Psoas muscle (tissue), 8 donors: ENCODE data around the gene LMO4. TPM values are rescaled to one million over a fixed set of nuclear protein-coding genes. Genes with fewer than 3 reads are reported as not detected.

Experiments used
- ATAC-seq, 4 donors: fragments of 200-7000 bp; cut with Tn5 transposase; one replicate each; pipeline ENCODE4 v1.9.1; 2020; ENCODE audit warnings: moderate library complexity in 3 of 4, mild to moderate bottlenecking in 2 of 4
- DNase-seq, 2 donors: peaks; one replicate each; pipeline ENCODE4 v3.0.0-alpha.2; 2020
- H3K27ac ChIP-seq: fragments of 200-600 bp; one replicate; pipeline ENCODE4 v1.8.0; 2022
- H3K27me3 ChIP-seq, 3 donors: fragments of 200-600 bp in 1 of 3; one replicate each; pipeline versions ENCODE4 v1.6.1 to v1.8.0; 2013 to 2022; ENCODE audit warnings: low read length in 2 of 3, mild to moderate bottlenecking in 2 of 3, moderate library complexity in 1 of 3; ENCODE audit not compliant: insufficient read depth in 3 of 3
- H3K36me3 ChIP-seq, 2 donors: fragments of 200-600 bp in 1 of 2; one replicate each; pipeline versions ENCODE4 v1.6.1 to v1.8.0; 2013 to 2022; ENCODE audit warnings: low read depth in 1 of 2, mild to moderate bottlenecking in 1 of 2, moderate library complexity in 1 of 2; ENCODE audit not compliant: insufficient read depth in 1 of 2
- H3K4me1 ChIP-seq: fragments of 200-600 bp; one replicate; pipeline ENCODE4 v1.8.0; 2022
- H3K4me3 ChIP-seq: fragments of 200-600 bp; one replicate; pipeline ENCODE4 v1.8.0; 2022; ENCODE audit warnings: mild to moderate bottlenecking
- H3K9me3 ChIP-seq: fragments of 200-600 bp; one replicate; pipeline ENCODE4 v1.8.0; 2022
- WGBS, 3 donors: extraction: QIAGEN DNeasy Blood & Tissue Kit; methylation state at CpG; one replicate each; pipeline versions ENCODE4 v1.1.6 to v1.1.7; 2013; 5-methylcytosine and 5-hydroxymethylcytosine counted together
- intact Hi-C, 2 donors: fragments of 100-400 bp; cut with DNase I; formaldehyde crosslinking; loops; one replicate each; pipeline versions ENCODE4 v1.11.0 to v1.14.2; 2022
- polyA plus RNA-seq, 3 donors: library from polyadenylated mRNA; stranded (reverse); fragments of 200-250 nt; gene quantifications; one replicate each; pipeline ENCODE4 v1.2.3, GENCODE V29; 2013
- total RNA-seq, 4 donors: library from RNA; stranded (reverse); fragmentation: NEBNext Ultra II Directional in 2 of 4; extraction: Animal tissue kit (Norgen Biotek cat#: 25700) in 2 of 4; gene quantifications; one replicate each; pipeline versions ENCODE4 v1.2.1 to v1.2.4, GENCODE V29; 2021 to 2023
- TF ChIP-seq, protein P1 (sequence below): fragments of 200-600 bp; IDR thresholded peaks from one replicate; pipeline ENCODE4 v1.8.0; 2022; ENCODE audit warnings: antibody characterized with exemption
- donor health status: healthy with polysubstance abuse.
- donor health status: DM: no; HTN: no; CAD: no; lungs with moderate emphysema.
- donor health status: Bipolar disorder and iron deficiency.
- donor health status: healthy.
- donor health status: DM: yes; HTN: yes; CAD: no.
- donor health status: DM: no; HTN: no; CAD: no.
- donor health status: DM: no; HTN: no; CAD: no.
- donor health status: DM: yes; HTN: yes; CAD: no.

LMO4 gene
- total and polyA plus RNA-seq, 7 donors: 19.8 to 75.9 (median 30.8) TPM

DNA sequence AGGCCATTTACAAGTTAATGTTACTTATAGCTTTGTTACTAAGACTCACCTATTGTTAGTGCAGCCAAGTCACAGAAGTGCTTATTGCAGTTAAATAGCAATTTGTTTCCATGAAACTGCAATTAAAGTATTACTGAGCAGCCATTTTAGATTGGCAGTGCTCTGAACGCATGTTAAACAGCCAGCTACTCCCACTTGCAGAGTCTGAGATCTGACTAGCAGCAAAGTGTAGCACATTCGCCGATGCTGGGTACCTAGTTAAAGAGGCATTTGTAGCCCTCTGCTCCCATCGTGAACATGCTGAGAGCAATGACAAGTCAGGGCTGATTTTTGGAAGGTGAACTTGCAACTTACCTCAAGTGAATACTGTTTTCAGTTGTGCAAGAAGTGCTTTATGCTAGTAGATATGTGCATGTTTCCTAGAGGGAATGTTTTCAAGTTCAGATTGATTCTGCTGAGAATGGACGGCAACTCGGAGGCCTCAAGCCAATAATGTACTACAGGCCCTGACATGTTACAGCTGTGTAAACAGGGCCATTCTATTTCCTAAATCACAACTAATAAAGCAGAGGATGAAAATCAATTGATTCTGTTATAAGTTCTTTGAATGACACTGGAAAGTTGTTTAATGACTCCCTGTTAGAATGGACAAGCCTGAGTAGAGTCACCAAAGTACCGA lies 19.8 kb downstream of the LMO4 start:
- DNase-seq (no peak), ATAC-seq (no peak)
- no peaks in the 10 kb centered on the region for H3K9me3 ChIP-seq
- no peaks in the 10 kb centered on the region for H3K27me3 ChIP-seq
- WGBS, 3 donors: 76 to 85% (median 79%) methylated on average over 7 of the region's 7 CpGs
- no peaks in the 10 kb centered on the region for H3K4me1 ChIP-seq
- no peak overlapping the region for H3K27ac ChIP-seq
- H3K4me3 ChIP-seq: no peak overlapping the region
- TF ChIP-seq, protein P1, sequence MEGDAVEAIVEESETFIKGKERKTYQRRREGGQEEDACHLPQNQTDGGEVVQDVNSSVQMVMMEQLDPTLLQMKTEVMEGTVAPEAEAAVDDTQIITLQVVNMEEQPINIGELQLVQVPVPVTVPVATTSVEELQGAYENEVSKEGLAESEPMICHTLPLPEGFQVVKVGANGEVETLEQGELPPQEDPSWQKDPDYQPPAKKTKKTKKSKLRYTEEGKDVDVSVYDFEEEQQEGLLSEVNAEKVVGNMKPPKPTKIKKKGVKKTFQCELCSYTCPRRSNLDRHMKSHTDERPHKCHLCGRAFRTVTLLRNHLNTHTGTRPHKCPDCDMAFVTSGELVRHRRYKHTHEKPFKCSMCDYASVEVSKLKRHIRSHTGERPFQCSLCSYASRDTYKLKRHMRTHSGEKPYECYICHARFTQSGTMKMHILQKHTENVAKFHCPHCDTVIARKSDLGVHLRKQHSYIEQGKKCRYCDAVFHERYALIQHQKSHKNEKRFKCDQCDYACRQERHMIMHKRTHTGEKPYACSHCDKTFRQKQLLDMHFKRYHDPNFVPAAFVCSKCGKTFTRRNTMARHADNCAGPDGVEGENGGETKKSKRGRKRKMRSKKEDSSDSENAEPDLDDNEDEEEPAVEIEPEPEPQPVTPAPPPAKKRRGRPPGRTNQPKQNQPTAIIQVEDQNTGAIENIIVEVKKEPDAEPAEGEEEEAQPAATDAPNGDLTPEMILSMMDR: no peak
- peaks cover 2 to 35% of the 10 kb centered on the region in 2 donors for H3K36me3 ChIP-seq
- intact Hi-C loops: no loop called here

DNA sequence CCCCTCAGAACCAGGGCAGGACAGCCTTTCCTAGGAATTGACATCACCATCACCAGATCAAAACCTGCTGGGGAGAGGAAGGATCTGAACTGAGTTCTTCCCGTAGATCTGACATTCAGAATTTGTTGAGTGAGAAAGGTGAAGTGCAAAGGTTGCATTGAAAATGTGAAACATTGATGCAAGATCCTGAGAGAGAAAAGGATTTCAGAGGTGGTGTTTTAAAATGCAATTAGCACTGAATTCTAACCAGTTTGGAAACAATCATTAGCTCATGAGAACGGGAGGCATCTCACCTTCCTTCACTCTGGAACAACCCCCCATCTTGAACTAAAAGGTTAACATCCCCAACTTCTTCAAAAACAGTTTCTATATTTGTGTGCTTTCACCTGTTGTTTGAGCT lies 20.4 kb downstream of the LMO4 start:
- Histone ChIP-seq H3K4me3 (no peak overlapping the region), H3K27me3 (no peaks in the 10 kb centered on the region), H3K36me3 (peaks cover 2 to 30% of the 10 kb centered on the region in 2 donors), H3K9me3 (no peaks in the 10 kb centered on the region), H3K4me1 (no peaks in the 10 kb centered on the region), H3K27ac (no peak overlapping the region)
- 78 to 87% (median 81%) methylated on average over 2 of the region's 2 CpGs for WGBS, 3 donors
- TF ChIP-seq, protein P1: no peak
- DNase-seq: no peak
- intact Hi-C loops: no loop called here
- no peak for ATAC-seq

DNA sequence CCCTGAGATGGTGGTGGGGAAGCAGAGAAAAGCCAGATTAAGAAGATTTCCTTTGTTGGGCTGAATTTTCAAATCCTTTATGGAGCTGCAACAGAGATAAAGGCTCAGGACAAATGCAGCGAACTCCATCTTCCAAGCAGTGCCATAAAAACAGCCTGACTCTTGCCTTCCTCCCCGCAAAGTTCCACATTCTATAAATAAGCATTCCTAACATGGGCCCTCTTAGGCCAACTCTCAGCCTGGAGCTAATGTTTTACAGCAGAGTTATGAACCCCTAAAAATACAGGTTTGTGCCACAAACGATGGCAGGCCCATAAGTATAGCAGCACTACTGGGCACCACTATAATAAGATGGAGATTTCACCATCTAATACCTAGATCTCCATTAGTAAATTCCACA lies 27.2 kb downstream of the LMO4 start:
- H3K9me3 ChIP-seq: no peaks in the 10 kb centered on the region
- WGBS, 3 donors: 90 to 92% (median 91%) methylated on average over 3 of the region's 3 CpGs
- no peaks in the 10 kb centered on the region for H3K36me3 ChIP-seq
- no peaks in the 10 kb centered on the region for H3K4me1 ChIP-seq
- intact Hi-C loops: no loop called here
- H3K27me3 ChIP-seq: no peaks in the 10 kb centered on the region
- no peak overlapping the region for H3K4me3 ChIP-seq
- ATAC-seq: no peak
- TF ChIP-seq, protein P1: no peak
- no peak for DNase-seq
- H3K27ac ChIP-seq: no peak overlapping the region

DNA sequence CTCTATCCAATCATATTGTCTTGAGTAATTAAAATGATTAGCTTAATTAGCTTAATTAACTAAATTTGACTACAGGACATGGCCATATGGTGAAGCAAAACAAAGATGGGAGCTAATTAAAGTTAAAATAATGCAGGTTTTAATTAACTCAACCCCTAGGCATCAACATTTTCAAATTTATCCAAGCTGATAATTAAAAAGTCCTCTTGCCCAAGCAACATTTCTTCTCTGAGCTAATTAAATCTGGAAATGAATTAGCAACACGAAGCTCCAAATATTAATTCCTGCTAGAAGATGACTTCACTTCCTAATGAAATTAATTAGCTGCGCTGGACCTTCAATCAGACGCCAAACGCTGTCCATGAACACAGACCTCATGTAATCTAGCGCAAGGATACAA lies 27.9 kb downstream of the LMO4 start:
- 77 to 78% (median 77%) methylated on average over 5 of the region's 5 CpGs for WGBS, 3 donors

More for the DNA sequence above, 27.9 kb downstream of the LMO4 start:
- Histone ChIP-seq H3K36me3 (no peaks in the 10 kb centered on the region), H3K4me3 (no peak overlapping the region), H3K4me1 (no peaks in the 10 kb centered on the region), H3K27ac (no peak overlapping the region), H3K9me3 (no peaks in the 10 kb centered on the region), H3K27me3 (no peaks in the 10 kb centered on the region)
- intact Hi-C loops: no loop called here
- no peak for DNase-seq
- ATAC-seq: no peak
- TF ChIP-seq, protein P1: no peak
